A172 (cell line): ENCODE measurements around the gene C10orf71. TPM values are rescaled to one million over a fixed set of nuclear protein-coding genes. Genes with fewer than 3 reads are reported as not detected.

ENCODE experiments used
- DNase-seq: peaks from one replicate; pipeline ENCODE4 v3.0.0-alpha.2; 2015; ENCODE audit warnings: low spot score
- total RNA-seq: library from RNA; depleted of rRNA; stranded (reverse); fragments of >200 nt; shearing (Covaris generic); gene quantifications from 2 replicates; pipeline ENCODE4 v1.2.3, GENCODE V29; 2014

C10orf71 gene
- total RNA-seq, 1 experiment from 2014 or later: not detected

DNA sequence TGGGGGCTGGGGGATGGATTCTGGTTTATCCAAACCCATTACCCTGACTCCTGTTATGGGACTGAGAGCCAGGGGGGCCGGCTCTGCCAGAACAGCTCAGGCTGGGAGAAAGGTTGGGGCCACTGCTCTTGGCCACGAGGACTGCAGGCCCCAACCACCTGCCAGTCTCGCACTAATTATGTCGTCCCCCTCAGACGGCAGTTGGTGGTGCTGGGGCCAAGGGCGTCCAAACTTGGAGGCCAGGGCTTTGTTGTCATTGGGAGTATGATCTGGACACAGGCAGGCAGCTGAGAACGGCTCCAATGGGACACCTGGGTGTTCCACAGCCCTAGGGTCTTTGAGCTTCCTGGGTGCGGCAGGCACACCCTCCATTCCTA is 62.2 kb downstream of the C10orf71 start:
- no peak for DNase-seq

DNA sequence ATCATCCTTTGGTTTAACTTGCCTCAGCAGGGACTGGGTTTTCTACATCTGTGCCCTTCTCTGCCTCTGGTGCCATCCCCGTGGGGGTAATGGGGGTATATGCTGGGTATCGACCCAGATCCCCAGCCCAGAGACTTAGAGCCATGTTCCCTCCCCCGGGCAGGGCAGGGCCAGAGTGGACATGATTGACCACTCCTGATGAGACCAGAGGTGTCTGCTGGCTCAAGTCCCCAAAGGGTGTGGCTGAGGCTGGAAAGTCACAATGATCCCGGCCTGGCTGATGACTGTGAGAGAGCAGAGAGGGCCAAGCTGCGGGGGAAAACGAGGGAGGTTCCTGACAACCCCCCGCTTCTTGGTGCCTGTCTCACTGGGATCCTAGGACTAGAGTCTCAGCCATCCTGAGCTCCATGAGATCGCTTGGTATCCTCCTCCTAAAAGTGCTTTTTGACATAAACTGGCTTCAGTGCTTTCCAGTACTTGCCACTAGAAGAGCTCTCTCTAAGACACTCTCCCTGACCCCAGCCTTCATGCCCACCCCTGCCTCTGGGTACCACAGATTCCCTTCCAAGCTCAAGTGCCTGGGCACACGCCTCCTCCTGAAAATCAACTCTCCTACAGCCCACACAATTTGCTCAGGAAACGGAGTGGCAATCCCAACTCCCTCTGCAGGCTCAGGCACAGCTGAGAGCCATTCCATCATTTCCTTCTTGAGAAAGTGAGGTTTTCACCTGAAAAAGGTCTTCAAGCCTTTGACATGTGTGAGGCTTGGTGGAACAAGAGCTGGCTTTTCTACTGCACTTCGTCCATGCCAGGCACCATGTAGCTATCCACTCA is 63.0 kb downstream of the C10orf71 start:
- DNase-seq: no peak

DNA sequence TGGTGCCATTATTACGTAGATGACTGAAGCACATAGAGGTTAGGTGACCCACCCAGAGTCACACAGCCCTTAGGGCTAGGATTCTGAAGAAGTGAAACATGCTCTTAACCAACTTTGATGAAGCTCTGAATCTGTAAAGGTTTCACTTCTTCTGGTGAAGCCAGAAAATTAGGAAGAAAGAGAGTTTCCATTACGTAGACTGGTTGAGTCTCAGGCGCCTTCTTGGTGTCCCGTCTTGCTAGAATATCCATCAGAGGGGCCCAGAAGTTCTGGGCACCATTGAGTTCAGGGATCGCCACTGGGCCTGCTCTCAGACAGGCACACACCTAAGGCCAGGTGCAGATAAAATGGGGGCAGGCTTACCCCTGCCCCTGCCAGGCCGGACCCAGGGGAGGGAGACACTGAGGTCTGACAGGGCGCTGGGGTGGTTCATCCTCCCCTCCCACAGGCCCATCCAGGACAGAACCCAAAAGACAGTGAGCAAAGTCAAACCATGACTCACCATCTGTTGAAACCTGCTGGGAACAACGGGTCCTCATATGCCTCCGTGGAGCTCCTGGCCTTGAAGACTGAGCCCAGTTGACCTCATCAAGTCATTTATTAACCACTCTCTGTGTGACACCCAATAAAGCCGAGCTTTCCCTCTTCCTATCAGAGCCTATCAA is 63.8 kb downstream of the C10orf71 start:
- no peak for DNase-seq

DNA sequence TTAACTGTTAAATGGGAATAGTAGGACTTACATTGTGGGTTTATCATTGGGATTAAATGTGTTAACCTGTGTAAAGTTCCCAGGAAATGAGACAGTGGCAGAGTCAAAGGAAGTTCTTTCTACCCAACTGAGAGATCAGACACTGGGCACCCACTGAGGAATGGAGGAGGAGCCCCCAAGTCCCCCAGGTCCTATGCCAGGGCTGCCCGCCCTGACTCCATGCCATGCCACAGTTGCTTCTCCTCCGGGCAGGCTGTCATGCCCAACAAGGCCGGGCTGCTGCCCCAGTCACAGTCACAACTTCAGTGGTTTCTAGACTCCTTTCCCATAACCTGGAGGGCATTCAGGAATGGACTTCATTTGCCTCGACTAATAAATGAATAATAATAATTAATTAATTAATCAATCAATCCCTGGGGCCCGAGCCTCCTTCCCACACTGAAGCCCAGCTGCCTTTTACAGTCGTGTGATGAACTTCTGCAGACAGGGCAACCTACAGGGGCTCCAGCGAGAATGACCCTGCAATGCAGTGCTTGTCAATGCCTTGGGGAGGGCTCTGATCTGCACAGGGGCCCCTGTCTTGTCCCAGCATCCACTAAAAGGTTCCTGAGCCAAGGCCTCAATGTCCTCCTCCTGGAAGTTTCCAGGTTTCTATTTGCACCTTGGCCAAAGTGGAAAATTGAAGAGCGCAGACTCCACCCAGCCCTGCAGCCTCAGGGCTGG is 64.5 kb downstream of the C10orf71 start:
- no peak for DNase-seq

DNA sequence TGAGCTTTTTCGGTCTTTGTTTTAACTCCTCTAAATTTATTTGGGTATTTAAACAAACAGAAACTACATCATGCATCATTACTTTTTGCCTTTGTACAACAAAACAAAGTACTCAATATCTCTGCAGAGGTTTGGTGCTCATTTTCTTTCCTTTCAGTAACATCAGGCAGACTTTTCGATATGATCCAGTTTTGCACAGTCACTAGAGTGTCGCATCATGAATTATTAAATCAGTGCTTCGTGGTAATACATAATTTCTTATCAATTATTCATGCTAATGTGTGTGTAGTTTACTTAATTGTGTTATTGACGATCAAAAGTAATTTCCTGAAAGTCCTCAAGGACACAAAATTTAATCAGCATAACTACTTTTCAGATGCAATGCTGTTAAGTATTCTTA is 65.1 kb downstream of the C10orf71 start:
- DNase-seq: no peak

DNA sequence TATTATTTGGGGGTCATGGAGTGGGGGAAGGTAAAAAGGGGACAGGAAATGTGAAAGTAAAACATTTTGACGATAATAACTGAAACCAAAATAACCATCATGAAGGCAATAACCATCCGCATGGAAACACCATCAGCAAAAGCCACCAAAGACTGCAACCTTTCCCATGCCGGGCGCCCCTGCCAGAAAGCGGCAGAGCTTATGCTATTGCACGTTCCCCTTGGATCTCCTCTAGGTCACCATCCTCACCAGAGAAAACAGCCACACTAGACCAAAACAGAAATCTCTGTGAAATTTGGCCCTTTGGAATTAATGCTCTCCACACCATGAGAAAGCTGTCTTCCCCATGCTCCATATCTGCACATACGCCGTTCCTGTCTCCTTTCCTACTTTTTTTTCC is 65.8 kb downstream of the C10orf71 start:
- no peak for DNase-seq

DNA sequence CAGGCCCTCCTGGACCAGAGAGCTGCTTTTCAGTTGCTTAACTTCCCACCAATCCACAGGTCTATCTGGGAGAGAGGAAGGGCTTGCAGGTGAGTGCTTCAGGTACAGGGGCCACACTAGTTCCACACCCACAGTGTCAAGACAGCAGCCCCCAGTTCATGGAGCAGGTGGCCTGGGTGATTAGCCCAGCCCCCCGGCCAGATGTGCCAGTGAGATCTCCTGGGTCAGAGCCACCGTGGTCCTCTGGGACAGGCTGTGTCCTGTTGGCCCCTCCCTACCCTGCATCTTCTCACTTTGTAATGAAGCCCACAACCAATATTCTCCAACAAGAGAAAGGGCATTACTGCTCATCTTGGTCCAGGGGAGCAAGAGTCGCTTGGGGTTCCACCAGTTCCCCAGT is 66.3 kb downstream of the C10orf71 start:
- no peak for DNase-seq

DNA sequence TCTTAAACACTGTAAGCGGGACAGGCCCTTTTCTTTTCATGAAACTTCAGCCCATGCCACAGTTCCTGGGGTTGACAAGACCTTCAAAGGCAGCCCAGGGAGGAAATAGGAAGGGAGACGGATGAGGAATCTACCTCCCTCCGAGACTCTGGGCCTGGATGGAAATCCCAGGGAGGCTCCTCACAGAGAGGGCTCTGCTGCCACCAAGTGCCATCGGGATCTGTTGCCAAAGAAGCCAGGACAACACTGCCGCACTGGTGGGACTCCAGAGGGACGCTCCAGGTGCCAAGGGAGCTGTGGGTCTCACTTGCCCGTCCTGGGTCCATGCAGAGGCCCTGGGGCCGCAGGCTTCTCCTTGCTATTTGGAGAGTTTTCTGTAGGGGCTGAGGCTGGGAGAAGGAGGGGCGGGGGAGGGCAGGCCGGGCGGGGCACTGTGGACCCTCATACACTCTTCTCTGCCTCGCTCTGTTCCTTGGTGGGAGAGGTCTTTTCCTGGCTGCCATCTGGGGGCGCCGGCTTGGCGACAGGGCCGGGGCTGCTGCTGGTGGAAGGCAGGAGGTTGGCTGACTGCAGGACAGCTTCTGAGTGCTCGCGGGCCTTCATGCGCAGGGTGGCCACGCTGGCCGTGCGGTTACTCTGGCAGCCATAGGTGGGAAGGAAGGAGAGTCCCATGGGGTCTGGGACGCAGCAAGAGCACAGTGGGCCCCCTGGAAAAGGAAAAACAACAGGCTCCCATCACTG is 66.9 kb downstream of the C10orf71 start:
- DNase-seq: no peak

DNA sequence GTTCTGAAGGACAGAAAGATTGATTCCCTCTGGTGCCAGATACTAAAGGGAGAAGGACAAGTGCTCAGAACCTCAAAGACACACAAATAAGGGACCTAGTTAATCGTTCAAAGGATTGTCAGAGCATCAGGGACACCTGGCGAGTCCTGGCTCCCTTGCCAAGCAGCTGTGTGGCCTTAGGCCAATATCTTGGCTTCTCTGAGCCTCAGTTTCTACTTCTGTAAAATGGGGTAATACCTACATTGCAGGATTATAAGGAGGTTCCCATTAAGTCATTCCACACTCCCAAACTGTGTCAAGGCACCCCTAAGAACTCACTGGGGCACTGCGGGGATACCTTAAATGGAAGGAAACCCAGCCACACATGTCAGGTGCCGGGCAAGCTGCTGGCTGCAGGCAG is 67.5 kb downstream of the C10orf71 start:
- no peak for DNase-seq

DNA sequence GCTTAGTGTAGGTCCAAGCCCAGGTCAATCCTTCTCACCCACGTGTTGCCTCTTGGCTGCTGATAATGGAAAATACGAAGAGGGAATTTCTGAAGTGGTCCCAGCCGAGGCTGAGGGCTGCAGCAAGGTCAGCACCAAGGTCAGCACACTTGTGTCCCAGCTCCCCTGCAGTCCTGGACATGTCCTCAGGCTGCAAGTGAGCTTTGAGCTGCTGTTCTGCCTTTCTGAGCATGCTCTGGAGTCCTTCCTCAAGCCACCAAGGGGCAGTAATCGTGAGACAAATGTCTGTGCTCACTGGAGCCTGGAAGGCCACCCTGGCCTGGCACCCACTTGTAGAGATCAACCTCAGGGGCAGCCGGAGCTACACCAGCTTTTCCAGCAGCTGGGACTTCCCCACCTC is 68.6 kb downstream of the C10orf71 start:
- DNase-seq: peak; percentile 4

DNA sequence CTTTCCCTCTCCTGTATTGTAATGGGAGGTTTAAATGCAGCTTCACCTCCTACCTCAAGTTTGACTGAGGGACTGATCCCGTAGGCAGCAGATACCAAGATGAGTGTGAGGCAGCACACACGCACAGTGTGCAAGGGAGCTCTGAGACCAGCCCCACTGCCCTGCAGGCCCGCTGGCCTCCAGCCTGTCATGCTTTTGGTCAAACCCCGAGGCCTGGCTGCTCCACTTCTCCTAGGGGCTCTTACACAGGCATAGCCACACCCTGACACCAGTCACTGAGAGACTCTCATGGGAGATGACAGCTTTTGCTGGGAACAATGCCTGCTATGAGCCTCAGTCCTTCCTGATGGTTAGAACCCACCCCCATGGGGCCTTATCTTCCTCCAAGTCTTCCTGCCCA is 69.3 kb downstream of the C10orf71 start:
- no peak for DNase-seq

DNA sequence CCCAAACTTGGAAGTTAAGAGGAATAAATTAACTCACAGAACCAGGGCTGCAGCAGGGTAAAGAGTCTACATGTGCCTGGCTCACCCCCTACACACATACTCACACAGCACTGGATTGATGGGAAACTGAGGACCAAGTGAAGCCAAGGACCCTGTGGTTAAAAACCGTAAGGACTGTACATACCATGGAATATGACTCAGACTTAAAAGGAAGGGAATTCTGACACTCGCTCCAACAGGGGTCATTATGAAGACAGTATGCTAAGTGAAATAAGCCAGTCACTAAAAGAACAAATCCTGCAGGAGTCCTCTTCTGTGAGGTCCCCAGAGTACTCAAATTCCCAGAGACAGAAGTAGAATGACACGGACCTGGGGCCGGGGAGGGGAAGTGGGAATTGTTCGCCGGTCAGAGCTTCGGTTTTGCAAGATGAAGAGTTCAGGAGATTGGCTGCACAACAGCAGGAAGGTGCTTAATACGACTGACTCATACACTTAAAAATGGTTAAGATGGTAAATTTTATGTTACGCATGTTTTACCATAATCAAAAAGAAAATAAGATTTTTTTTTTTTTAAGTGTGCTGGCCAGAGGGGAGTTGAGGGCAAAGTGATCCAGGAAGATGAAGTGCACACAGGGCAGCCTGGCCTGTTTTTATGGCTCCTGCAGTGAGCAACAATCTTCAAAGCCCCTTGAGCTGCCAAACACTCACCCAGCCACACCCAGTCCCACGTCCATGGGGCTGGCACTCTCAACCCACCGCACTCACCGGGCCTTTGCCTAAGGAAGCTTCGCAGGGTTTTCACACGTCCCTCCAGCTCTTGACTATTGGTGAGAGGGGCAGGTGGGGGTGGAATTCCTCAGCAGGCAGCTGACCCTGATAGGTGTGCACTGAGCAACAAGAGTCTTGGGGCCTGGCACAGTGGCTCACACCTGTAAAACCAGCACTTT is 70.5 kb downstream of the C10orf71 start:
- peak; percentile 38 for DNase-seq

DNA sequence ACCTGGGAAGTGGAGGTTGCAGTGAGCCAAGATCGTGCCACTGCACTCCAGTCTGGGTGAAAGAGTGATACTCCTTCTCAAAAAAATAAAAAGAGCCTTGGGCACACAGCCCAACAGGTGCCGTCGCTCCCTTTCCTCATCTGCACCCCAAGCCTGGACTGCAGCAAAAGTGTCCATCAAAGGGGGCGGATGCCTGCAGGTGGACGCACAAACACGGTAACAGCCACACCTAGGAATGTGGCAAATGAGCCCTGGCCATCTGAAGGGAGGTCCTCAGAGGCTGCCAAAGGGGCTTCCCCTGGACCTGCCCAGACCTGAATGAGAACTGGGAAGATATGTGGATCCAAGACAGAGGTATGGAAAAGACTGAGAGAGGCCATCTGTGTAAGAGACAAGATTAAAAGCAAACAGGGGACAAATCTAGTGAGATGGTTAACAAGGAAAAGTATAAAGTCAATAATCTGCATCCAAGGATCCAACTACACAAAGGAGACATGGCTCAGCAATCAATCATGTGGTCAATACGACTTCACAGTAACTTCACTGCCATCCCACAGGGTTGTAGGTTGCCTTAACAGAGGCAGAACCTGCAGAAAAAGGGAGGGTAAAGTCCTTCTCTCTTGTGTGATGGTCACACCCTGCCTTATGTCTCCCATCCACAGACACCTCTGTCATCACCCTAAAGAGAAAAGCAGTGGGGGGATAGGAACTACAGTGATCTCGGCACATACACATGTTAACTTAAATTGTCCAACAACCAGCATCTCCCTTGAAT is 71.5 kb downstream of the C10orf71 start:
- DNase-seq: no peak

DNA sequence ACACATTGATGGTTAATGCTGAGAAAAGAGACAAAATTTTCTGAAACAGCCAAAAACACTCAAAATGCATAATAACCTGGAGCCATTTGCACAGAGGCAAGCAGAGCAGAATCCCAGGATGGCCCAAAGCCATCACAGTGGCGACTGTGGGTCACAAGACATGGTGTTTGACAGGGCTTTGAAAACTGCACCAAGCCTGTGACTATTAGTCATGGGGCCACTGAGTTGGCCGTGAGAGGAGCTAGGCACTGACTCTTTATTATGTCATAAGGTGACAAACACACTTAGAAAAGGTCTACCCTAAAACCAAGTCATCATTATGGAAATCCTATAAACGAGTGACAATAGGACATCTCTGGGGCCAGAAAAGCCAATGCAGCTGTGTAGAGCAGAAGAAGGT is 73.0 kb downstream of the C10orf71 start:
- DNase-seq: peak; percentile 8

DNA sequence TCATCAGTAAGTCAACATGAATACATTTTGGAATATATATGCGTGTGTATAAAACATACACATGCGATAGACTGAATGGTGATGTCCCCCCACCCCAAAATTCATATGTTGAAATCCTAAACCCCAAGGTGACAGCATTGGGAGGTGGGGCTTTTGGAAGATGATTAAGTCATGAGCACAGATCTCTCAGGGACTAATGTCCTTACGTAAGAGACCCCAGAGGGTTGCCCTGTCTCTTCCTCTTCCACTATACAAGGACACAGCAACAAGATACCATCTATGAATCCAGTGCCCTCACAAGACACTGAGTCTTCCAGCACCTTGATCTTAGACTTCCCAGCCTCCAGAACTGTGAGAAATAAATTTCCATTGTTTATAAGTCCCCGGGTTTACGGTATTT is 74.4 kb downstream of the C10orf71 start:
- DNase-seq: no peak

DNA sequence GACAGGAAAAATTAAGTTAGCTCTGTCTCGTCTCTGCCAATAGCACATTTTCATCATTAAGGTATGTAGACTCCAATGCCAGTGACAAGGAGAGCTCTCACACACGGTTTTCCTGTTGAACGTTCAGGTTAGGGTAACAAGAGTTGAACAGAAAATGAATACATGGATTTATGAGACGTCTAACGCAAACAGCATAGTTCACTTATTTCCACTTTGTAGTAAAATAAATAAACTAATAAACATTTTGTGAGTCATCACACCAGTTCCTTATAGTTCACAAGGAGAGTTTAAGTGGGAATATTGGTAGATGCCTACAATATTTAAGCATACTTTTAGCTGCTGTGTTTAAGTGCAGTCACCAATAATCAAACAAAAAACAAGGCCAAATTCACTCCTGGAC is 75.8 kb downstream of the C10orf71 start:
- DNase-seq: no peak

DNA sequence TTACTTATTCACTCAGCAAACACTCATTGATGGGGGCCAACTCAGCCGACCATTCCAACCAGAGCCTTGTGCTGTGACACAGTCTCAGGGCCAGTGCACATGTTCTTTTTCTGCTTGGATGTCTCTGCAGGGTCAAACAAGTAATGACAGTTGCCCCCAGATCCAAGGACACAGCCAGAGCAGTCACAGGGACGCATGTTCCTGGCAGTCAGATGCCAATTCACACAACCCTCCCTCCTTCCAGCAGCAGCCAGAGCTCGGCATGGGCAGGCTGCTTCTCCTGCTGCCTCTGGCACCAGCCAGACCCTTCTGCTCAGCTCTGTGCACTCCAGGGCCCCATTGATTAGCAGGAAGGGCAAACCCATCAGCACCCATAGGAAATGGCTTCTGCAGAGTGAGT is 76.6 kb downstream of the C10orf71 start:
- DNase-seq: no peak
